VCaP (cell line): ENCODE results near the gene AP2S1.

ENCODE experiments used
- H3K27ac ChIP-seq: fragments of 450-650 bp; 2 replicates; pipeline ENCODE4 v1.5.1; 2017
- CTCF ChIP-seq: fragments of 450-650 bp; conservative IDR thresholded peaks from 2 replicates; pipeline ENCODE4 v1.5.1; 2017; ENCODE audit warnings: mild to moderate bottlenecking, moderate library complexity

AP2S1 gene

GRCh38 chr19:46789371-46789770, 61.3 kb downstream of the AP2S1 start:
- no peak for TF ChIP-seq CTCF
- no peak overlapping the region for H3K27ac ChIP-seq

- no peak for TF ChIP-seq CTCF
- H3K27ac ChIP-seq, result peak overlapping the region; percentile 89; the same call in 1 of the 2 replicates
Measured at GRCh38 chr19:46788968-46789338, 61.7 kb downstream of the AP2S1 start.

- no peak; the same call in 1 of the 2 replicates for TF ChIP-seq CTCF
- H3K27ac ChIP-seq, result peak within 1 kb of the TSS; percentile 89
Measured at GRCh38 chr19:46788262-46788967, 62.2 kb downstream of the AP2S1 start, which contains the start of gene SLC1A5. Gene SLC1A5 (minus strand): TSS chr19:46788594. CDS start chr19:46787965, 629 bp downstream.
